ENCODE results near the gene TRPC4. TPM values are rescaled to one million over a fixed set of nuclear protein-coding genes. Genes with fewer than 3 reads are reported as not detected.
"Not testable (repeated sequence)": the region's sequence is repeated elsewhere in the genome, so short reads cannot be mapped to it uniquely, and the experiment has no call there.

The TRPC4 gene
- polyA plus RNA-seq, 1 donor from 2014 or later, result 8.8 TPM

DNA sequence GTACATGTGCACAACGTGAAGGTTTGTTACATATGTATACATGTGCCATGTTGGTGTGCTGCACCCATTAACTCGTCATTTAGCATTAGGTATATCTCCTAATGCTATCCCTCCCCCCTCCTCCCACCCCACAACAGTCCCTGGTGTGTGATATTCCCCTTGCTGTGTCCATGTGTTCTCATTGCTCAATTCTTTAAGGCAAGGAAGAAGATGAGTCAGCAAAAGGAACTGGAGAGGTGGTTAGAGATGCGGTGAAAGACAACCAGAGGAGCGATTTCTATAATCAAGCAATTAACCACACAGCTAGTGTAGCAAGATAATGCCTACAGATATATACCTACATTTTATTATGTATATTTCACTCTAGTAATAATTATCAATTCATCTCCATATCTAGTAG is 280.2 kb downstream of the TRPC4 start:
- H3K36me3 ChIP-seq (ENCODE audit: insufficient read depth, low read length); H2AFZ ChIP-seq (ENCODE audit: low read depth, low read length); H3F3A ChIP-seq (ENCODE audit: insufficient read depth, low read length, poor library complexity, severe bottlenecking); H3K9me3 ChIP-seq (ENCODE audit: low read length); H3K9me2 ChIP-seq (ENCODE audit: insufficient read depth, low read length); H3K4me2 ChIP-seq (ENCODE audit: low read length); H3K79me2 ChIP-seq (replicated peaks; ENCODE audit: insufficient read depth, low read length); H3K4me3 ChIP-seq (ENCODE audit: low read length); H4K20me1 ChIP-seq (ENCODE audit: insufficient read depth); H3K27ac ChIP-seq (ENCODE audit: low read length); H3K9ac ChIP-seq (ENCODE audit: low read length); H3K27me3 ChIP-seq (ENCODE audit: insufficient read depth, low read depth, low read length): not testable (repeated sequence)

DNA sequence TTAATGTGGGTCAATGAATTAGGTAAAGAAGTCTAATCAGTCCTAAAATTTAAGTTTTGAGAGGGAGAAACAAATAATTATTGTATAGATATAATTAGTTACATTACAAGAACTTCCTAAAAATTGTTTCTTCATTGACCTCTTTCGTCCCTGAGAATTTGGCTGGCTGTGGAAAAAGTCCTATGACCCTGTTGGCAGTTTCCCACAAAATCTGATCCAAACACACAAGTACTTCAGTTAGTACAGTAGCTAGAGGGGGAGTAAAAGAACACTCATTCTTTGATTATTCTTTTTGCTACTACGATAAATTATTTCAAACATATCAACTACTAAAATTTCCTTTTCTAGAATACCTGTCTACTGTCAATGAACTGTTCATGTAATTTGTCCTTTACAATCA is 282.3 kb downstream of the TRPC4 start:
- Histone ChIP-seq H3K36me3 (ENCODE audit: insufficient read depth, low read length) (no peaks in the 10 kb centered on the region), H3F3A (ENCODE audit: insufficient read depth, low read length, poor library complexity, severe bottlenecking) (no peaks in the 10 kb centered on the region), H3K4me3 (ENCODE audit: low read length) (no peak overlapping the region), H4K20me1 (ENCODE audit: insufficient read depth) (no peaks in the 10 kb centered on the region), H3K9me2 (ENCODE audit: insufficient read depth, low read length) (no peaks in the 10 kb centered on the region), H3K27me3 (ENCODE audit: insufficient read depth, low read depth, low read length) (no peaks in the 10 kb centered on the region), H3K79me2 (replicated peaks; ENCODE audit: insufficient read depth, low read length) (no peaks in the 10 kb centered on the region), H3K4me2 (ENCODE audit: low read length) (no peak overlapping the region), H3K9ac (ENCODE audit: low read length) (no peak overlapping the region), H3K27ac (ENCODE audit: low read length) (no peak overlapping the region), H3K9me3 (ENCODE audit: low read length) (no peaks in the 10 kb centered on the region), H2AFZ (ENCODE audit: low read depth, low read length) (no peak overlapping the region)
- TF ChIP-seq, protein P1, sequence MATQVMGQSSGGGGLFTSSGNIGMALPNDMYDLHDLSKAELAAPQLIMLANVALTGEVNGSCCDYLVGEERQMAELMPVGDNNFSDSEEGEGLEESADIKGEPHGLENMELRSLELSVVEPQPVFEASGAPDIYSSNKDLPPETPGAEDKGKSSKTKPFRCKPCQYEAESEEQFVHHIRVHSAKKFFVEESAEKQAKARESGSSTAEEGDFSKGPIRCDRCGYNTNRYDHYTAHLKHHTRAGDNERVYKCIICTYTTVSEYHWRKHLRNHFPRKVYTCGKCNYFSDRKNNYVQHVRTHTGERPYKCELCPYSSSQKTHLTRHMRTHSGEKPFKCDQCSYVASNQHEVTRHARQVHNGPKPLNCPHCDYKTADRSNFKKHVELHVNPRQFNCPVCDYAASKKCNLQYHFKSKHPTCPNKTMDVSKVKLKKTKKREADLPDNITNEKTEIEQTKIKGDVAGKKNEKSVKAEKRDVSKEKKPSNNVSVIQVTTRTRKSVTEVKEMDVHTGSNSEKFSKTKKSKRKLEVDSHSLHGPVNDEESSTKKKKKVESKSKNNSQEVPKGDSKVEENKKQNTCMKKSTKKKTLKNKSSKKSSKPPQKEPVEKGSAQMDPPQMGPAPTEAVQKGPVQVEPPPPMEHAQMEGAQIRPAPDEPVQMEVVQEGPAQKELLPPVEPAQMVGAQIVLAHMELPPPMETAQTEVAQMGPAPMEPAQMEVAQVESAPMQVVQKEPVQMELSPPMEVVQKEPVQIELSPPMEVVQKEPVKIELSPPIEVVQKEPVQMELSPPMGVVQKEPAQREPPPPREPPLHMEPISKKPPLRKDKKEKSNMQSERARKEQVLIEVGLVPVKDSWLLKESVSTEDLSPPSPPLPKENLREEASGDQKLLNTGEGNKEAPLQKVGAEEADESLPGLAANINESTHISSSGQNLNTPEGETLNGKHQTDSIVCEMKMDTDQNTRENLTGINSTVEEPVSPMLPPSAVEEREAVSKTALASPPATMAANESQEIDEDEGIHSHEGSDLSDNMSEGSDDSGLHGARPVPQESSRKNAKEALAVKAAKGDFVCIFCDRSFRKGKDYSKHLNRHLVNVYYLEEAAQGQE (IDR thresholded peaks at IDR 0.05; ENCODE audit: borderline replicate concordance), result no peak
- no peak for TF ChIP-seq SMC3 (conservative IDR thresholded peaks at IDR 0.05; ENCODE audit: poor library complexity)
- TF ChIP-seq RAD21 (conservative IDR thresholded peaks at IDR 0.05), result no peak
- TF ChIP-seq POLR2AphosphoS5 (IDR thresholded peaks at IDR 0.05), result no peak
- TF ChIP-seq TAF1 (IDR thresholded peaks at IDR 0.05; ENCODE audit: low read depth), result no peak
- TF ChIP-seq CTCF (IDR thresholded peaks at IDR 0.05; ENCODE audit: poor library complexity, severe bottlenecking), result no peak
- no peak for TF ChIP-seq EZH2 (IDR thresholded peaks at IDR 0.05; ENCODE audit: borderline replicate concordance, insufficient read depth, low read length, poor library complexity, severe bottlenecking)
- no peak for TF ChIP-seq MXI1 (conservative IDR thresholded peaks at IDR 0.05; ENCODE audit: poor library complexity, severe bottlenecking)
- no peak for TF ChIP-seq EP300 (conservative IDR thresholded peaks at IDR 0.05; ENCODE audit: poor library complexity, severe bottlenecking)

Small RNA genes lying within 50 kb of the gene (small RNA-seq; reads per million reads assigned to genes)
- 0 to 0.56 (median 0) reads per million in 3 experiments for gene RNA5SP26
